ENCODE data around the gene MCHR2.
"Not testable (repeated sequence)": the region's sequence is repeated elsewhere in the genome, so short reads cannot be mapped to it uniquely, and the experiment has no call there.

MCHR2 gene

GRCh38 chr6:99993533-99994251, at the start of gene MCHR2:
Gene MCHR2, minus strand, starts transcription at chr6:99994223. Its CDS starts 38,076 bp downstream, at chr6:99956147.
- DNase-seq, result no peak

- DNase-seq, result not testable (repeated sequence)
These were observed 44.5 kb upstream of the MCHR2 start for GRCh38 chr6:100038546-100038945.

GRCh38 chr6:100035873-100036653, 42.0 kb upstream of the MCHR2 start:
- no peak for DNase-seq

GRCh38 chr6:100023798-100024197, 29.8 kb upstream of the MCHR2 start:
- DNase-seq, result no peak

- DNase-seq, result no peak
These were observed 28.8 kb upstream of the MCHR2 start for GRCh38 chr6:100022847-100023246.

- DNase-seq, result no peak
These were observed 14.8 kb upstream of the MCHR2 start for GRCh38 chr6:100008857-100009256.

GRCh38 chr6:100001915-100002388, 7.9 kb upstream of the MCHR2 start:
- peak; percentile 71 for DNase-seq

GRCh38 chr6:99997141-99997540, 3.1 kb upstream of the MCHR2 start:
- DNase-seq, result no peak

- no peak for DNase-seq
These were observed 1.9 kb upstream of the MCHR2 start for GRCh38 chr6:99995916-99996315.

GRCh38 chr6:99993146-99993532, 884 bp downstream of the MCHR2 start:
- DNase-seq, result no peak

- no peak for DNase-seq
These were observed 2.1 kb downstream of the MCHR2 start for GRCh38 chr6:99991955-99992354.

GRCh38 chr6:99980741-99981140, 13.3 kb downstream of the MCHR2 start:
- no peak for DNase-seq

GRCh38 chr6:99979953-99980352, 14.1 kb downstream of the MCHR2 start:
- DNase-seq, result no peak

GRCh38 chr6:99967052-99967451, 27.0 kb downstream of the MCHR2 start:
- no peak for DNase-seq

- no peak for DNase-seq
These were observed 34.0 kb downstream of the MCHR2 start for GRCh38 chr6:99960027-99960426.

GRCh38 chr6:99951016-99951805, 42.8 kb downstream of the MCHR2 start:
- no peak for DNase-seq

- no peak for DNase-seq
These were observed 48.0 kb downstream of the MCHR2 start for GRCh38 chr6:99946005-99946404.

- no peak for DNase-seq
These were observed 50.2 kb downstream of the MCHR2 start for GRCh38 chr6:99943846-99944245.

- DNase-seq, result no peak
These were observed 53.4 kb downstream of the MCHR2 start for GRCh38 chr6:99940582-99940981.

GRCh38 chr6:99933129-99933528, 60.9 kb downstream of the MCHR2 start:
- no peak for DNase-seq

GRCh38 chr6:99912657-99913056, 81.4 kb downstream of the MCHR2 start:
- no peak for DNase-seq

- DNase-seq, result peak; percentile 90
These were observed 88.6 kb downstream of the MCHR2 start for GRCh38 chr6:99905209-99906106.
